ENCODE measurements around the gene ABCG2.
"Not testable (repeated sequence)": the region's sequence is repeated elsewhere in the genome, so short reads cannot be mapped to it uniquely, and the experiment has no call there.

ABCG2 gene

DNA sequence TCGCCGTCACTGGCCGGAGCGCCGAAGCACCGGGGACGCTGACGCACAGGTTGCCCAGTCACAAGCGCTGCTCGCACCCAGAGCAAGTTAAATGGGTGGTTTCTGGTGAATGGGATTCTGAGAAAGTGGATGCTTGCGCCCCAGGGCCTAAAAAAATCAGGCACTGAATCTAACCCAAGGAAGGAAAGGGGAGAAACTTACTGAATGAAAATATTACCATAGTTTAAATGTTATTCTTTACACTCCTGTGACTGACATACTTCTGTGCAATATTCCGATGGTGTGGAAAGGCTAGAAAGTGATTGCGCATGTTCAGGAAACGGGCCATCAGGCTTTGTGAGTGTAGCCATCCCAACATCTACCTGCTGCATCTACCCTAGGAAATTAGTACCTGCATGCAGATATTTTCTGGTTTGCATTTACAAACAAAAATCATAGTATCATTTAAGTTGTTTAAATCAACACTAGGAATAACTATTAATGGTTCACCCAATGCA, 838 bp upstream of the ABCG2 start:
- no peaks in the 10 kb centered on the region for H3K79me2 ChIP-seq (ENCODE audit: insufficient read depth, low read depth)
- H3K4me3 ChIP-seq (IDR thresholded peaks at IDR 0.05; ENCODE audit: insufficient read depth, low read depth, low read length), result peak overlapping the region; percentile 92
- H3K4me1 ChIP-seq (ENCODE audit: low read depth, poor library complexity, severe bottlenecking), result peaks cover 27% of the 10 kb centered on the region
- TF ChIP-seq, protein P1, sequence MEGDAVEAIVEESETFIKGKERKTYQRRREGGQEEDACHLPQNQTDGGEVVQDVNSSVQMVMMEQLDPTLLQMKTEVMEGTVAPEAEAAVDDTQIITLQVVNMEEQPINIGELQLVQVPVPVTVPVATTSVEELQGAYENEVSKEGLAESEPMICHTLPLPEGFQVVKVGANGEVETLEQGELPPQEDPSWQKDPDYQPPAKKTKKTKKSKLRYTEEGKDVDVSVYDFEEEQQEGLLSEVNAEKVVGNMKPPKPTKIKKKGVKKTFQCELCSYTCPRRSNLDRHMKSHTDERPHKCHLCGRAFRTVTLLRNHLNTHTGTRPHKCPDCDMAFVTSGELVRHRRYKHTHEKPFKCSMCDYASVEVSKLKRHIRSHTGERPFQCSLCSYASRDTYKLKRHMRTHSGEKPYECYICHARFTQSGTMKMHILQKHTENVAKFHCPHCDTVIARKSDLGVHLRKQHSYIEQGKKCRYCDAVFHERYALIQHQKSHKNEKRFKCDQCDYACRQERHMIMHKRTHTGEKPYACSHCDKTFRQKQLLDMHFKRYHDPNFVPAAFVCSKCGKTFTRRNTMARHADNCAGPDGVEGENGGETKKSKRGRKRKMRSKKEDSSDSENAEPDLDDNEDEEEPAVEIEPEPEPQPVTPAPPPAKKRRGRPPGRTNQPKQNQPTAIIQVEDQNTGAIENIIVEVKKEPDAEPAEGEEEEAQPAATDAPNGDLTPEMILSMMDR (conservative IDR thresholded peaks at IDR 0.05; ENCODE audit: low read depth, low read length), result no peak
- no peaks in the 10 kb centered on the region for H3K36me3 ChIP-seq (ENCODE audit: insufficient read depth)
- peak overlapping the region; percentile 94 for H2AFZ ChIP-seq (ENCODE audit: low read depth)
- H4K20me1 ChIP-seq (ENCODE audit: insufficient read depth), result no peaks in the 10 kb centered on the region
- H3K27ac ChIP-seq, result peak overlapping the region; percentile 74
- H3K27me3 ChIP-seq (ENCODE audit: insufficient read depth, low read depth), result no peaks in the 10 kb centered on the region
- peak overlapping the region; percentile 77 for H3K4me2 ChIP-seq
- H3K9ac ChIP-seq, result peak overlapping the region; percentile 70

DNA sequence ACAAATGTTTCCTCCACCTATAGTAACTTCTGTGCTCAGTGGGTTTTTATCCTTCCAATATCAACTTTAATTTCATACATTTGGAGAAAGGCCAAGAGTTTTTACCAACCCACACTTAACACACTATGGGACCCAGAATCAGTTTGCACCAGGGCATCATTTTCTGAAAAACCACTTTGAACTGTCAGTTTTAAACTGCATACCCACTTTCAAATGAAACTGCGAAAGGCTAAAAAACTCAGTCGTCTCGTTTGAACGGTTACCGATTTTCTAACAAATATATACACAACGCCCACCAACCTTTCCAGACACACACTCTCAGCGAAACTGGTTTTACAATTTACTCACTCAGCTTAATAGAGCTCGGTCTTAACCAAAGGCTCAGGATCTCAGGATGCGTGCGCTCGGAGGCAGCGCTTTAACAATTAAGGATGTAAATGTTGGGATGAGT, 376 bp downstream of the ABCG2 start:
- Histone ChIP-seq H3K4me2 (peak overlapping the region; percentile 77), H3K4me1 (ENCODE audit: low read depth, poor library complexity, severe bottlenecking) (peaks cover 27% of the 10 kb centered on the region), H2AFZ (ENCODE audit: low read depth) (peak overlapping the region; percentile 94), H3K36me3 (ENCODE audit: insufficient read depth) (no peaks in the 10 kb centered on the region), H4K20me1 (ENCODE audit: insufficient read depth) (no peaks in the 10 kb centered on the region), H3K27ac (peak overlapping the region; percentile 74), H3K4me3 (IDR thresholded peaks at IDR 0.05; ENCODE audit: insufficient read depth, low read depth, low read length) (peak overlapping the region; percentile 92), H3K9ac (peak overlapping the region; percentile 70; the same call in 1 of the 2 replicates), H3K79me2 (ENCODE audit: insufficient read depth, low read depth) (no peaks in the 10 kb centered on the region), H3K27me3 (ENCODE audit: insufficient read depth, low read depth) (no peaks in the 10 kb centered on the region)
- TF ChIP-seq, protein P1 (conservative IDR thresholded peaks at IDR 0.05; ENCODE audit: low read depth, low read length), result no peak

DNA sequence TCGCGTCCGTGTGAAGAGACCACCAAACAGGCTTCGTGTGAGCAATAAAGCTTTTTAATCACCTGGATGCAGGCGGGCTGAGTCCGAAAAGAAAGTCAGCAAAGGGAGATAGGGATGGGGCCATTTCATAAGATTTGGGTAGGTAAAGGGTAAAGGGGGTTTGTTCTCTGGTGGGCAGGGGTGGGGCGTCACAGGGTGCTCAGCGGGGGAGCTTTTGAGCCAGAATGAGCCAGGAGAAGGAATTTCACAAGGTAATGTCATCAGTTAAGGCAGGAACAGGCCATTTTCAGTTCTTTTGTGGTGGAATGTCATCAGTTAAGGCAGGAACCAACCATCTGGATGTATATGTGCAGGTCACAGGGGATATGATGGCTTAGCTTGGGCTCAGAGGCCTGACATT, 6.1 kb downstream of the ABCG2 start:
- not testable (repeated sequence) for H4K20me1 ChIP-seq (ENCODE audit: insufficient read depth); H3K27ac ChIP-seq; H3K9ac ChIP-seq; H3K4me1 ChIP-seq (ENCODE audit: low read depth, poor library complexity, severe bottlenecking); H2AFZ ChIP-seq (ENCODE audit: low read depth); H3K4me3 ChIP-seq (IDR thresholded peaks at IDR 0.05; ENCODE audit: insufficient read depth, low read depth, low read length); H3K79me2 ChIP-seq (ENCODE audit: insufficient read depth, low read depth); H3K27me3 ChIP-seq (ENCODE audit: insufficient read depth, low read depth); H3K4me2 ChIP-seq; H3K36me3 ChIP-seq (ENCODE audit: insufficient read depth)

DNA sequence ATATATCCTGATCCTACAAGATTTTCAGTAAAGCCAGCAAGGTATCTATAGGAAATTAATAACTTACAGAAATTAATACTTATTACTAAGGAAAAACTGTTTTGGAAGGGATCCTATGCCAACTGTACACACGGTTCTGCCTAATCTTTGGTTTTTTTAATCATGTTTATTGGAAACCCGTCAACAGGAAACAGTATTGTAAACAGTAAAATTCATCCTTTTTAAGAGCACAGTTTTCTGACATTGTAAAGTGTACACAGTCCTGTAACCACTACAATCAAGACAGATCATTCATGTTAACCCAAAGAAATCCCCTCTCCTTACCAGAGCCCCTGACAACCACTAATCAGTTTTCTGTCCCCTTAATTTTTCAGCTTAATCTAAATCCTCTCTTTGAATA, 9.9 kb downstream of the ABCG2 start:
- Histone ChIP-seq H2AFZ (ENCODE audit: low read depth) (no peak overlapping the region), H3K4me2 (no peak overlapping the region), H3K27ac (no peak overlapping the region), H3K4me1 (ENCODE audit: low read depth, poor library complexity, severe bottlenecking) (no peaks in the 10 kb centered on the region), H3K4me3 (IDR thresholded peaks at IDR 0.05; ENCODE audit: insufficient read depth, low read depth, low read length) (no peak overlapping the region), H3K9ac (no peak overlapping the region), H3K79me2 (ENCODE audit: insufficient read depth, low read depth) (no peaks in the 10 kb centered on the region), H4K20me1 (ENCODE audit: insufficient read depth) (no peaks in the 10 kb centered on the region), H3K36me3 (ENCODE audit: insufficient read depth) (no peaks in the 10 kb centered on the region), H3K27me3 (ENCODE audit: insufficient read depth, low read depth) (no peaks in the 10 kb centered on the region)
- TF ChIP-seq, protein P1 (conservative IDR thresholded peaks at IDR 0.05; ENCODE audit: low read depth, low read length), result no peak

DNA sequence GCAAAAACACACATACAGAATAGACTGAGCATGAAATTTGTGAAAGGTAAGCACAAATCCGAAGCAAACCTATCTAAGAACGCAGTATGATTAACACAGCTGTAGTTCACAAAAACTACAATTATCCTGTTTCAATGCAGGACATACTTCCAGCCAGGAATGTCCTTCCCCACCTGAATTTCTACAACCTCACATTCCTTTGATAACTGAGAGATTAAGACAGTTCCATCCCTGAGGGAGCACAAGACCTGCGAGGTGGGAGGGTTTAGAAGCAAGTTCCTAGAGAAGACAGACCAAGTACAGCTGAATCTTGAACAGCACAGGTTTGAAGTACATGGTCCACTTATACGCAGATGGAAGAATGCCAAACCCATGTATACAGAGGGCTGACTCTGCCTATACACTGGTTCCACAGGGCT, 10.6 kb downstream of the ABCG2 start:
- Histone ChIP-seq H3K79me2 (ENCODE audit: insufficient read depth, low read depth) (no peaks in the 10 kb centered on the region), H3K4me2 (no peak overlapping the region), H3K27me3 (ENCODE audit: insufficient read depth, low read depth) (no peaks in the 10 kb centered on the region), H3K4me1 (ENCODE audit: low read depth, poor library complexity, severe bottlenecking) (no peaks in the 10 kb centered on the region), H4K20me1 (ENCODE audit: insufficient read depth) (no peaks in the 10 kb centered on the region), H3K4me3 (IDR thresholded peaks at IDR 0.05; ENCODE audit: insufficient read depth, low read depth, low read length) (no peak overlapping the region), H3K27ac (no peak overlapping the region), H3K9ac (no peak overlapping the region), H3K36me3 (ENCODE audit: insufficient read depth) (no peaks in the 10 kb centered on the region), H2AFZ (ENCODE audit: low read depth) (no peak overlapping the region)
- TF ChIP-seq, protein P1 (conservative IDR thresholded peaks at IDR 0.05; ENCODE audit: low read depth, low read length), result no peak
